NCI-H146 treated with DMSO at 0.1 percent for 48 hours (cell line): ENCODE data around the gene RBM28.
A peak's percentile ranks its signal among the peaks of the same experiment; 100 is the strongest.

Experiments used
- DNase-seq: peaks from one replicate; lab custom pipeline; 2025; ENCODE audit not compliant: unreplicated experiment; lab: John Stamatoyannopoulos, UW

Gene RBM28

GRCh38 chr7:128343554-128344430 lies at the start of gene RBM28:
Gene RBM28, minus strand, starts transcription at chr7:128343908. Its CDS starts 115 bp downstream, at chr7:128343793.
- peak; percentile 67 for DNase-seq

GRCh38 chr7:128392446-128393327 lies 49.0 kb upstream of the RBM28 start:
- DNase-seq, result no peak

GRCh38 chr7:128391805-128392204 lies 48.1 kb upstream of the RBM28 start:
- no peak for DNase-seq

GRCh38 chr7:128390871-128391565 lies 47.3 kb upstream of the RBM28 start:
- DNase-seq, result no peak

GRCh38 chr7:128389618-128390329 lies 46.1 kb upstream of the RBM28 start:
- no peak for DNase-seq

GRCh38 chr7:128389085-128389617 lies 45.4 kb upstream of the RBM28 start:
- no peak for DNase-seq

GRCh38 chr7:128388145-128388485 lies 44.4 kb upstream of the RBM28 start:
- no peak for DNase-seq

GRCh38 chr7:128387216-128388144 lies 43.8 kb upstream of the RBM28 start:
- peak; percentile 50 for DNase-seq

GRCh38 chr7:128385988-128386925 lies 42.5 kb upstream of the RBM28 start:
- DNase-seq, result no peak

- DNase-seq, result no peak
Observed at GRCh38 chr7:128384726-128385125, 41.0 kb upstream of the RBM28 start.

GRCh38 chr7:128383776-128384175 lies 40.1 kb upstream of the RBM28 start:
- no peak for DNase-seq

GRCh38 chr7:128381161-128381821 lies 37.6 kb upstream of the RBM28 start:
- DNase-seq, result no peak

- no peak for DNase-seq
Observed at GRCh38 chr7:128380483-128381106, 36.9 kb upstream of the RBM28 start.

- DNase-seq, result no peak
Observed at GRCh38 chr7:128379900-128380479, 36.3 kb upstream of the RBM28 start.

GRCh38 chr7:128378637-128379036 lies 34.9 kb upstream of the RBM28 start:
- DNase-seq, result no peak

GRCh38 chr7:128376077-128376476 lies 32.4 kb upstream of the RBM28 start:
- no peak for DNase-seq

GRCh38 chr7:128374041-128374440 lies 30.3 kb upstream of the RBM28 start:
- DNase-seq, result no peak
